Trophoblast cell (in vitro differentiated cells and primary cell): ENCODE data around the gene MAML1.

Source experiments
- DNase-seq, 2 donors: peaks; one replicate each; pipeline ENCODE4 v3.0.0-alpha.2; 2016
- H2AFZ ChIP-seq: 2 replicates; pipeline ENCODE4 v1.6.1; 2013; ENCODE audit warnings: low read length, moderate library complexity, mild to moderate bottlenecking; ENCODE audit not compliant: insufficient read depth, poor library complexity
- H2AK5ac ChIP-seq: 2 replicates; pipeline ENCODE4 v1.6.1; 2013; ENCODE audit warnings: mild to moderate bottlenecking, low read length
- H2BK120ac ChIP-seq: 2 replicates; pipeline ENCODE4 v1.6.1; 2013; ENCODE audit warnings: low read length, mild to moderate bottlenecking, moderate library complexity; ENCODE audit not compliant: insufficient read depth, poor library complexity
- H2BK12ac ChIP-seq: 2 replicates; pipeline ENCODE4 v1.6.1; 2013; ENCODE audit warnings: mild to moderate bottlenecking, low read length, moderate library complexity
- H2BK5ac ChIP-seq: 2 replicates; pipeline ENCODE4 v1.6.1; 2013; ENCODE audit warnings: low read length, low read depth, moderate library complexity, mild to moderate bottlenecking; ENCODE audit not compliant: poor library complexity
- H3K14ac ChIP-seq: 2 replicates; pipeline ENCODE4 v1.6.1; 2013; ENCODE audit warnings: mild to moderate bottlenecking, low read length
- H3K18ac ChIP-seq: 2 replicates; pipeline ENCODE4 v1.6.1; 2013; ENCODE audit warnings: mild to moderate bottlenecking, low read length
- H3K23ac ChIP-seq: 2 replicates; pipeline ENCODE4 v1.6.1; 2013; ENCODE audit warnings: low read length
- H3K27ac ChIP-seq: 2 replicates; pipeline ENCODE4 v1.5.1; 2013; ENCODE audit warnings: low read depth, mild to moderate bottlenecking, inconsistent platforms, low read length, moderate library complexity
- H3K27me3 ChIP-seq: 2 replicates; pipeline ENCODE4 v1.6.1; 2013; ENCODE audit warnings: inconsistent platforms, mild to moderate bottlenecking, low read length, moderate library complexity; ENCODE audit not compliant: insufficient read depth
- H3K36me3 ChIP-seq, 2 experiments: 1 replicate in 1 of 2; 2 replicates in 1 of 2; pipeline ENCODE4 v1.6.1; 2013; ENCODE audit warnings: low read length in 2 of 2, mild to moderate bottlenecking in 2 of 2, moderate library complexity in 1 of 2; ENCODE audit not compliant: insufficient read depth in 2 of 2, control insufficient read depth in 1 of 2
- H3K4ac ChIP-seq: 2 replicates; pipeline ENCODE4 v1.6.1; 2013; ENCODE audit warnings: low read depth, mild to moderate bottlenecking, low read length, moderate library complexity
- H3K4me1 ChIP-seq, 2 experiments: 1 replicate in 1 of 2; 2 replicates in 1 of 2; pipeline ENCODE4 v1.6.1; 2013; ENCODE audit warnings: low read length in 2 of 2, mild to moderate bottlenecking in 2 of 2, moderate library complexity in 1 of 2; ENCODE audit not compliant: insufficient read depth in 2 of 2, control insufficient read depth in 1 of 2
- H3K4me2 ChIP-seq: 2 replicates; pipeline ENCODE4 v1.6.1; 2013; ENCODE audit warnings: inconsistent platforms, mild to moderate bottlenecking, low read length, moderate library complexity
- H3K4me3 ChIP-seq: 2 replicates; pipeline ENCODE4 v1.5.1; 2013; ENCODE audit warnings: mild to moderate bottlenecking, low read depth, low read length, inconsistent platforms
- H3K79me1 ChIP-seq: one replicate; pipeline ENCODE4 v1.6.1; 2013; ENCODE audit warnings: low read length
- H3K79me2 ChIP-seq: 2 replicates; pipeline ENCODE4 v1.6.1; 2013; ENCODE audit warnings: low read length, mild to moderate bottlenecking; ENCODE audit not compliant: control insufficient read depth, insufficient read depth, poor library complexity
- H3K9ac ChIP-seq: 2 replicates; pipeline ENCODE4 v1.6.1; 2013; ENCODE audit warnings: mild to moderate bottlenecking, low read length
- H3K9me3 ChIP-seq: 2 replicates; pipeline ENCODE4 v1.6.1; 2013; ENCODE audit warnings: low read depth, mild to moderate bottlenecking, control low read depth, inconsistent platforms, low read length; ENCODE audit not compliant: insufficient read depth
- H4K12ac ChIP-seq: 2 replicates; pipeline ENCODE4 v1.6.1; 2013; ENCODE audit warnings: low read depth, mild to moderate bottlenecking, low read length, moderate library complexity
- H4K8ac ChIP-seq: 2 replicates; pipeline ENCODE4 v1.6.1; 2013; ENCODE audit warnings: low read depth, mild to moderate bottlenecking, low read length, moderate library complexity
- H4K91ac ChIP-seq: one replicate; pipeline ENCODE4 v1.6.1; 2013; ENCODE audit warnings: low read depth, mild to moderate bottlenecking, low read length, moderate library complexity
- WGBS: extraction: QIAGEN DNeasy Blood & Tissue Kit; methylation state at CpG from one replicate; pipeline ENCODE4 v1.1.7; 2013; ENCODE audit warnings: missing lambda C conversion rate; ENCODE audit not compliant: insufficient read length, insufficient coverage; ENCODE audit errors: extremely low coverage; 5-methylcytosine and 5-hydroxymethylcytosine counted together

Gene MAML1

GRCh38 chr5:179781846-179782245 lies 49.2 kb downstream of the MAML1 start:
- Histone ChIP-seq H3K36me3 (peaks cover 7 to 14% of the 10 kb centered on the region in 2 experiments), H2BK5ac (no peak overlapping the region), H3K9me3 (no peaks in the 10 kb centered on the region), H2AFZ (no peak overlapping the region), H2BK120ac (no peak overlapping the region), H3K4me1 (peaks cover 11 to 20% of the 10 kb centered on the region in 2 experiments), H3K79me2 (no peaks in the 10 kb centered on the region), H3K18ac (no peak overlapping the region), H3K4me2 (no peak overlapping the region), H3K4ac (no peak overlapping the region), H3K27me3 (no peaks in the 10 kb centered on the region), H2BK12ac (no peak overlapping the region), H4K8ac (no peak overlapping the region), H3K9ac (no peak overlapping the region), H4K12ac (no peak overlapping the region), H2AK5ac (no peak overlapping the region), H4K91ac (no peak overlapping the region), H3K4me3 (no peak overlapping the region), H3K23ac (no peak overlapping the region), H3K27ac (no peak overlapping the region), H3K14ac (no peak overlapping the region), H3K79me1 (no peaks in the 10 kb centered on the region)
- DNase-seq = no peak
- WGBS = no CpG with 5 or more reads among the region's 4 CpGs

- no peak for DNase-seq
- H3K14ac ChIP-seq = no peak overlapping the region
- H3K27me3 ChIP-seq = no peaks in the 10 kb centered on the region
- H3K9me3 ChIP-seq = no peaks in the 10 kb centered on the region
- no peaks in the 10 kb centered on the region for H3K79me1 ChIP-seq
- no peak overlapping the region for H4K12ac ChIP-seq
- H3K27ac ChIP-seq = no peak overlapping the region
- H4K91ac ChIP-seq = no peak overlapping the region
- H3K4me3 ChIP-seq = no peak overlapping the region
- H3K4ac ChIP-seq = no peak overlapping the region
- no peak overlapping the region for H3K18ac ChIP-seq
- no CpG with 5 or more reads among the region's 9 CpGs for WGBS
- no peak overlapping the region for H2BK5ac ChIP-seq
- no peak overlapping the region for H4K8ac ChIP-seq
- H2BK120ac ChIP-seq = no peak overlapping the region
- peaks cover 7 to 12% of the 10 kb centered on the region in 2 experiments for H3K36me3 ChIP-seq
- H3K23ac ChIP-seq = no peak overlapping the region
- no peak overlapping the region for H3K4me2 ChIP-seq
- H3K79me2 ChIP-seq = no peaks in the 10 kb centered on the region
- no peak overlapping the region for H2AK5ac ChIP-seq
- no peak overlapping the region for H3K9ac ChIP-seq
- H2AFZ ChIP-seq = no peak overlapping the region
- peaks cover 7 to 12% of the 10 kb centered on the region in 2 experiments for H3K4me1 ChIP-seq
- H2BK12ac ChIP-seq = no peak overlapping the region
Observed at GRCh38 chr5:179783128-179783527, 50.5 kb downstream of the MAML1 start.

- Histone ChIP-seq H4K12ac (no peak overlapping the region), H2BK120ac (no peak overlapping the region), H3K18ac (no peak overlapping the region), H3K27ac (no peak overlapping the region), H3K4ac (no peak overlapping the region), H2BK5ac (no peak overlapping the region), H2AFZ (no peak overlapping the region), H3K23ac (no peak overlapping the region), H2AK5ac (no peak overlapping the region), H3K4me1 (peaks cover 4 to 6% of the 10 kb centered on the region in 2 experiments), H2BK12ac (no peak overlapping the region), H4K8ac (no peak overlapping the region), H3K4me3 (no peak overlapping the region), H3K9me3 (no peaks in the 10 kb centered on the region), H3K14ac (no peak overlapping the region), H3K79me1 (no peaks in the 10 kb centered on the region), H3K36me3 (no peaks in the 10 kb centered on the region), H3K79me2 (no peaks in the 10 kb centered on the region), H3K4me2 (no peak overlapping the region), H4K91ac (no peak overlapping the region), H3K9ac (no peak overlapping the region), H3K27me3 (no peaks in the 10 kb centered on the region)
- no CpG with 5 or more reads among the region's 12 CpGs for WGBS
- DNase-seq = no peak
Observed at GRCh38 chr5:179786861-179787260, 54.2 kb downstream of the MAML1 start.

- no peak overlapping the region for H3K18ac ChIP-seq
- H2AFZ ChIP-seq = no peak overlapping the region
- H4K12ac ChIP-seq = no peak overlapping the region
- no peak overlapping the region for H3K23ac ChIP-seq
- H3K79me2 ChIP-seq = no peaks in the 10 kb centered on the region
- no peaks in the 10 kb centered on the region for H3K4me1 ChIP-seq
- H3K27me3 ChIP-seq = no peaks in the 10 kb centered on the region
- no peaks in the 10 kb centered on the region for H3K36me3 ChIP-seq
- no peak overlapping the region for H2AK5ac ChIP-seq
- no peak overlapping the region for H2BK12ac ChIP-seq
- H3K27ac ChIP-seq = no peak overlapping the region
- H3K4me2 ChIP-seq = no peak overlapping the region
- no peak for DNase-seq
- no peak overlapping the region for H4K91ac ChIP-seq
- H2BK5ac ChIP-seq = no peak overlapping the region
- no CpG with 5 or more reads among the region's 7 CpGs for WGBS
- H3K9me3 ChIP-seq = no peaks in the 10 kb centered on the region
- no peak overlapping the region for H3K14ac ChIP-seq
- H3K79me1 ChIP-seq = no peaks in the 10 kb centered on the region
- no peak overlapping the region for H3K9ac ChIP-seq
- H3K4ac ChIP-seq = no peak overlapping the region
- H2BK120ac ChIP-seq = no peak overlapping the region
- no peak overlapping the region for H4K8ac ChIP-seq
- no peak overlapping the region for H3K4me3 ChIP-seq
Observed at GRCh38 chr5:179788193-179788854, 55.7 kb downstream of the MAML1 start.
